Upper lobe of left lung (tissue), 6 donors: ENCODE measurements around the gene DLK1. TPM values are rescaled to one million over a fixed set of nuclear protein-coding genes. Genes with fewer than 3 reads are reported as not detected.
A peak's percentile ranks its signal among the peaks of the same experiment; 100 is the strongest.

Source experiments
- ATAC-seq, 2 donors: fragments of 200-7000 bp; cut with Tn5 transposase; one replicate each; pipeline ENCODE4 v1.9.1; 2022; ENCODE audit warnings: mild to moderate bottlenecking in 2 of 2, moderate library complexity in 2 of 2; ENCODE audit not compliant: low FRiP score in 2 of 2
- DNase-seq, 2 donors: peaks; one replicate each; pipeline ENCODE4 v3.0.0-alpha.2; 2019 to 2020
- H3K27ac ChIP-seq, 4 donors: fragments of 200-600 bp; sonication (generic); one replicate each; pipeline ENCODE4 v1.5.1; 2016 to 2019
- H3K27me3 ChIP-seq, 4 donors: fragments of 200-600 bp; sonication (generic); one replicate each; pipeline ENCODE4 v1.5.1; 2017 to 2019
- H3K36me3 ChIP-seq, 4 donors: fragments of 200-600 bp; sonication (generic); one replicate each; pipeline ENCODE4 v1.5.1; 2016 to 2019
- H3K4me1 ChIP-seq, 4 donors: fragments of 200-600 bp; sonication (generic); one replicate each; pipeline ENCODE4 v1.5.1; 2018 to 2019
- H3K4me3 ChIP-seq, 4 donors: fragments of 200-600 bp; sonication (generic); one replicate each; pipeline ENCODE4 v1.5.1; 2017 to 2019; ENCODE audit warnings: mild to moderate bottlenecking in 2 of 4, moderate library complexity in 1 of 4
- H3K9me3 ChIP-seq, 4 donors: fragments of 200-600 bp; sonication (generic); one replicate each; pipeline ENCODE4 v1.5.1; 2018 to 2019
- EP300 ChIP-seq, 4 donors: sonication (generic); formaldehyde crosslinking; IDR thresholded peaks; one replicate each; pipeline ENCODE4 v1.5.1; 2017; ENCODE audit warnings: antibody characterized with exemption in 4 of 4, control low read depth in 2 of 4
- POLR2A ChIP-seq, 4 donors: fragments of 450-650 bp; IDR thresholded peaks; one replicate each; pipeline ENCODE4 v1.5.1; 2016 to 2017; ENCODE audit warnings: antibody characterized with exemption in 4 of 4, mild to moderate bottlenecking in 2 of 4
- POLR2AphosphoS5 ChIP-seq, 2 donors: sonication (generic); formaldehyde crosslinking; IDR thresholded peaks; one replicate each; pipeline ENCODE4 v1.5.1; 2017; ENCODE audit warnings: antibody characterized with exemption in 2 of 2
- WGBS, 2 donors: methylation state at CpG; one replicate each; pipeline ENCODE4 v1.1.5; 2017 to 2018; 5-methylcytosine and 5-hydroxymethylcytosine counted together
- total RNA-seq, 6 donors: library from RNA; depleted of rRNA in 4 of 6; stranded (reverse); fragments of >200 nt in 4 of 6; gene quantifications; one replicate each; pipeline versions ENCODE4 v1.1.0 to v1.2.1, GENCODE V29; 2016 to 2021
- TF ChIP-seq, protein P1 (sequence below), 6 experiments: fragments of 450-650 bp in 4 of 6; fragments of 200-600 bp in 2 of 6; sonication (generic) in 2 of 6; IDR thresholded peaks; one replicate each; pipeline ENCODE4 v1.5.1; 2016 to 2019; ENCODE audit warnings: antibody characterized with exemption in 6 of 6
- donor health status: DM: no; HTN: no; CAD: no; lungs with moderate emphysema.
- donor health status: DM: no; HTN: yes; CAD: no; lungs with severe emphysema.

The DLK1 gene
- total RNA-seq, 6 donors from 2014 or later, result 1.7 to 1.8 TPM; not detected in 4

DNA sequence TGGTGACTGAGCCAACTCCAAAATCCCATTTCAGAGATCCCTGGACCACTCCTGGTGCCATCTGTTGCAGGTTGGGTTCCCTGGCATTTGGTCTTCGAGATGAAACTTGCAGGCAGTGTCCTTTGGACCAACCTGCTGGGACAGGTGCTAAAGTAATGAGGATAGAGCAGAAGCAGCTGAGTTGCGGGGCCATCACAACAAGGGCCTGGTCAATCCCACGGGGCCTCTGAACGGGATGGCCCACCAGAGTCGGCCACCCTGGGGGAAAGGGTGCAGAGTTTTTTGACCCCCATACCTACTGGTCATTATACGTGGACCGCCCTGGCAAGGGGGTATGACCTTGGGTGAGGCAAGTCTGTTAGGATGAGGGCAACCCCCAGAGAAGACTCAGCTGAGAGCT is 39.3 kb downstream of the DLK1 start:
- H3K27ac ChIP-seq, result no peak overlapping the region
- peaks cover 0 to 1% (median 0%) of the 10 kb centered on the region in 4 donors for H3K9me3 ChIP-seq
- H3K36me3 ChIP-seq, result no peaks in the 10 kb centered on the region
- no peak for TF ChIP-seq EP300 (IDR thresholded peaks at IDR 0.05)
- no peak for TF ChIP-seq POLR2AphosphoS5 (IDR thresholded peaks at IDR 0.05)
- no peak for TF ChIP-seq POLR2A (IDR thresholded peaks at IDR 0.05)
- TF ChIP-seq, protein P1, sequence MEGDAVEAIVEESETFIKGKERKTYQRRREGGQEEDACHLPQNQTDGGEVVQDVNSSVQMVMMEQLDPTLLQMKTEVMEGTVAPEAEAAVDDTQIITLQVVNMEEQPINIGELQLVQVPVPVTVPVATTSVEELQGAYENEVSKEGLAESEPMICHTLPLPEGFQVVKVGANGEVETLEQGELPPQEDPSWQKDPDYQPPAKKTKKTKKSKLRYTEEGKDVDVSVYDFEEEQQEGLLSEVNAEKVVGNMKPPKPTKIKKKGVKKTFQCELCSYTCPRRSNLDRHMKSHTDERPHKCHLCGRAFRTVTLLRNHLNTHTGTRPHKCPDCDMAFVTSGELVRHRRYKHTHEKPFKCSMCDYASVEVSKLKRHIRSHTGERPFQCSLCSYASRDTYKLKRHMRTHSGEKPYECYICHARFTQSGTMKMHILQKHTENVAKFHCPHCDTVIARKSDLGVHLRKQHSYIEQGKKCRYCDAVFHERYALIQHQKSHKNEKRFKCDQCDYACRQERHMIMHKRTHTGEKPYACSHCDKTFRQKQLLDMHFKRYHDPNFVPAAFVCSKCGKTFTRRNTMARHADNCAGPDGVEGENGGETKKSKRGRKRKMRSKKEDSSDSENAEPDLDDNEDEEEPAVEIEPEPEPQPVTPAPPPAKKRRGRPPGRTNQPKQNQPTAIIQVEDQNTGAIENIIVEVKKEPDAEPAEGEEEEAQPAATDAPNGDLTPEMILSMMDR (IDR thresholded peaks at IDR 0.05), result no peak
- ATAC-seq, result no peak
- H3K27me3 ChIP-seq, result no peaks in the 10 kb centered on the region
- H3K4me3 ChIP-seq, result no peak overlapping the region
- peaks cover 0 to 4% (median 0%) of the 10 kb centered on the region in 4 donors for H3K4me1 ChIP-seq
- DNase-seq, result peak in 1 of 2 donors; percentile 8
- 88 to 92% methylated on average over 4 to 7 of the region's 7 CpGs for WGBS, 2 donors

DNA sequence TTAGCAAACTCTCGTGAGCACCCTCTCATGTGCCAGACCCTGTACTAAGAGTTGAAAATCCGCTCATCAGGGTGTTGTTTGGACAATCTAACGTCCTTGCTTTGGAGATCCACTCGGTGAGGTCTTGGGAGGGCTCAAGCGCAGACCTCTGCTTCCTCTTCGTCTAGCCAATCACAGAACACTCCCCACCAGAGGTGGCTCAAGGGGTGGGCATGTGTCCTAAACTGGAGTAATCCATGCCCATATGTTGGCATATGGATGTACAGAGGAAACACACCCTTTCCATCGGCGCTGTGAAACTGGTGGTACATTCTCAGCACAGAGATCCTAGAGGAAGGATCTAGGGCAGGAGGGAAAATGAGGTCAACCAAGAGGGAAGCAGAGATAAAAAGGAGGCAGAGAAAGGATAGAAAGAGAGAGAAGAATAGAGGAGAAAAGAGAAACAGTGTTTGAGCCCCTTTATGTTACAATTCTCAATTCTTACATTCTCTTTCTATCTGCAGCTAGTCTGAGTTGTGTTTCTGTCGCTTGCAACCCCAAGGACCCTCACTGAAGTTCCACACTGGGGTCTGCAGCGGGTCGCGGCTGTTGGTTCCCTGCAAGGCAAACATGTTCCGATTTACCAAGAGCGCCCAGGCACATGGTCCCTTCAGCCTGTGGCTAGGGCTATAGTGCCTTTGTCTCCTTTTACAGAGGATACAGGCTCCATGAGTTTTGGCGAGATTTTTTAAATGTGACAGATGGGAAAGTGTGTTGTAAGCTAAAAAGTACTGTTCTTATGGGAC is 40.5 kb downstream of the DLK1 start:
- 79 to 80% methylated on average over 15 of the region's 15 CpGs for WGBS, 2 donors
- DNase-seq (peak in 1 of 2 donors; percentile 5), ATAC-seq (no peak)
- H3K4me1 ChIP-seq, result peaks cover 0 to 4% (median 0%) of the 10 kb centered on the region in 4 donors
- no peak overlapping the region for H3K27ac ChIP-seq
- no peak for TF ChIP-seq POLR2AphosphoS5 (IDR thresholded peaks at IDR 0.05)
- TF ChIP-seq, protein P1 (IDR thresholded peaks at IDR 0.05), result no peak
- no peak for TF ChIP-seq EP300 (IDR thresholded peaks at IDR 0.05)
- no peak for TF ChIP-seq POLR2A (IDR thresholded peaks at IDR 0.05)
- H3K4me3 ChIP-seq, result no peak overlapping the region
- H3K36me3 ChIP-seq, result no peaks in the 10 kb centered on the region
- H3K27me3 ChIP-seq, result no peaks in the 10 kb centered on the region
- H3K9me3 ChIP-seq, result peaks cover 0 to 4% (median 0%) of the 10 kb centered on the region in 4 donors

DNA sequence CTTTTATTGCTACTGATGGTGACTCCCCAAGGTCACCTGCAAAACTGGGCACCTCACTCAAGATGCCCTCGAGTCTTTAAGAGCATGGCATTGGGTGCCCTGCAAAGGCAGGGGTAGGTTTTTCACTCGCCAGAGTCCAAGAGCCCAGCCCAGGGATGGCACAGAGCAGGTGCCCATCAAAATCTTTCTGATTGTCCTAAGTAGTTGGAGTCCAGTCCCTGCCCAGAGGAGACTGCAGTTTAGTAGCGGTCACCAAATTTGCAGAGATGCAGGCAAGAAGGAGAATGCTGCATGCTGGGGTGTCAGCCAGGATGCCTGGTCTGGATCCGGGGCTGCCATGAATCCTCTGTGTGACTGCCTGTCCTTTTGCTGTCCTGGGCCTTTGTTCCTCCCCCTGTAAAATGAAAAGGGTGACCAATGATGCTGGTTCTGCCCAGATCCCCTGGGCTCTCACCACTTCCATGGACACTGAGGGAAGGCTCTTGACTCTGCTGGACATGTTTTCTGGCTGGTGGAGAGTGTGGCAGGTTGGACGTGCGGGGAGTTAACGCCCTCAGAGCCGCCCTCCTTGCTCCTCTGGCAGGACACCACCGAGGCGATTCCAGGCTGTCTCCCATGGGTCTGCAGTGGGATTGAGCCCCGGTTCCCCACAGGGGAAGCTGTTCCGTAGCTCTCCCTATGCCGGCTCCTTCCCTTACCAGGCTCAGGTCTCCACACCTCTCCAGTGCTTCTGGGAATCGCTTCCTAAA is 41.3 kb downstream of the DLK1 start:
- H3K36me3 ChIP-seq, result no peaks in the 10 kb centered on the region
- H3K9me3 ChIP-seq, result peaks cover 0 to 4% (median 0%) of the 10 kb centered on the region in 4 donors
- H3K27me3 ChIP-seq, result no peaks in the 10 kb centered on the region
- ATAC-seq (no peak), DNase-seq (peak in 1 of 2 donors; percentile 17)
- 82 to 84% methylated on average over 10 to 14 of the region's 14 CpGs for WGBS, 2 donors
- no peak overlapping the region for H3K27ac ChIP-seq
- TF ChIP-seq, protein P1 (IDR thresholded peaks at IDR 0.05), result no peak
- TF ChIP-seq POLR2AphosphoS5 (IDR thresholded peaks at IDR 0.05) (no peak), EP300 (IDR thresholded peaks at IDR 0.05) (no peak), POLR2A (IDR thresholded peaks at IDR 0.05) (no peak)
- peaks cover 0 to 4% (median 0%) of the 10 kb centered on the region in 4 donors for H3K4me1 ChIP-seq
- no peak overlapping the region for H3K4me3 ChIP-seq

DNA sequence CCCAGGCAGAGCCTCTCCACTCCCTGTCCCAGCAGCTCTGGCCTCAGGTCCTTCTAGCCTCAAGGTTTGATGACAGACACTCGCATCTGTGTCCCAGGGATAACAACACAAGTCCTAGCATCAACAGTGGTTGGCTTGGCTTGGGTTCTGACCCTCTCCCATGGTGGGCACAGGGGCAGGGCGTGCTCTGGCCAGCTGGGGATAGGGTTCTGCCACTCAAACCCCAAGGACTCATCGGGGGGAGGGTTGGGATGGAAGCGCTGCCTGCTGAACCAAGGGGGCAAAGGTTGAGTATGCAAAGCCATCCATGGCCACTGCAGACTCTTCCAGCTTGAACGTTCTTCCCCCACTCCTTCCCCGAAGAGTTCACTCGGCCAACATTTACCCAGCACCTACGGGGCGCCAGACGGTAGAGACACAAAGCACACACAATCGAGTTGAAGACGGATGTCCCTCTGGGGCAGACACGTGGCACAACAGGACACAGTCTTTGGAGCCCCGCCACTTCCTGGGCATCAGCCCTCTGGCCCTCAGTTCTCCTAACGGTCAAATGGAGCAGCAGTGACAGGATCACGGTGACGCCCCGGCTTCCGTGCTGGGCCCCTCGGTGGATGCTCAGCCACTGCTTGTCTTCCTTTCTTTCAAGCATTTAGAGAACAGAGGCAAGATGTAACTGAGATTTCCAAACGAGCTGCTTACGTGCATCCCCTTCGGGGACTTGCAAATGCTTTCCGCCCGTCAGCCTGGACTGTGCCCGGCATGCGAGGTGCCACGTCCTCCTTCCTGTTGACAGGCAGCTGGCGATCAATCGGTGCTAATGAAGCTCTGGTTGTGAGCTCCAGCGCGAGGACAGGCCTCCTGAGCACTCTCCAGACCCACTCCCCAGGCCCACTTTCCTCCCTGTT is 42.6 kb downstream of the DLK1 start:
- Histone ChIP-seq H3K9me3 (peaks cover 0 to 4% (median 0%) of the 10 kb centered on the region in 4 donors), H3K36me3 (no peaks in the 10 kb centered on the region), H3K4me3 (no peak overlapping the region), H3K4me1 (peaks cover 0 to 4% (median 0%) of the 10 kb centered on the region in 4 donors), H3K27me3 (no peaks in the 10 kb centered on the region), H3K27ac (no peak overlapping the region)
- WGBS, 2 donors, result 77 to 82% methylated on average over 22 to 32 of the region's 32 CpGs
- ATAC-seq, result no peak
- TF ChIP-seq POLR2A (IDR thresholded peaks at IDR 0.05) (no peak), EP300 (IDR thresholded peaks at IDR 0.05) (no peak), POLR2AphosphoS5 (IDR thresholded peaks at IDR 0.05) (no peak)
- TF ChIP-seq, protein P1 (IDR thresholded peaks at IDR 0.05), result no peak
- DNase-seq, result peak in 1 of 2 donors; percentile 15
